Spleen (tissue), 11 donors: ENCODE data around the gene UBE2N. TPM values are rescaled to one million over a fixed set of nuclear protein-coding genes. Genes with fewer than 3 reads are reported as not detected.

Experiments
- DNase-seq: peaks from one replicate; pipeline ENCODE4 v3.0.0-alpha.2; 2020
- H3K27ac ChIP-seq, 8 donors: fragments of 200-600 bp; sonication (generic) in 7 of 8; 1 replicate in 4 of 8; 2 replicates in 4 of 8; pipeline versions ENCODE4 v1.5.0 to v1.8.0; 2016 to 2021; ENCODE audit warnings: inconsistent platforms in 4 of 8, mild to moderate bottlenecking in 4 of 8, moderate library complexity in 1 of 8
- H3K27me3 ChIP-seq, 7 donors: fragments of 200-600 bp; sonication (generic) in 6 of 7; replicated peaks in 1 of 7; 1 replicate in 4 of 7; 2 replicates in 3 of 7; pipeline versions ENCODE4 v1.5.0 to v1.8.0; 2016 to 2021; ENCODE audit warnings: inconsistent platforms in 3 of 7, mild to moderate bottlenecking in 1 of 7
- H3K36me3 ChIP-seq, 6 donors: fragments of 200-600 bp; sonication (generic) in 5 of 6; 1 replicate in 4 of 6; 2 replicates in 2 of 6; pipeline versions ENCODE4 v1.5.0 to v1.8.0; 2016 to 2021; ENCODE audit warnings: inconsistent platforms in 2 of 6
- H3K4me1 ChIP-seq, 6 donors: fragments of 200-600 bp; sonication (generic) in 5 of 6; 1 replicate in 3 of 6; 2 replicates in 3 of 6; pipeline versions ENCODE4 v1.5.0 to v1.8.0; 2016 to 2021; ENCODE audit warnings: inconsistent platforms in 3 of 6
- H3K4me3 ChIP-seq, 8 donors: fragments of 200-600 bp; sonication (generic) in 7 of 8; 1 replicate in 4 of 8; 2 replicates in 4 of 8; pipeline versions ENCODE4 v1.5.0 to v1.8.0; 2016 to 2021; ENCODE audit warnings: inconsistent platforms in 4 of 8, mild to moderate bottlenecking in 4 of 8, moderate library complexity in 2 of 8
- H3K9me3 ChIP-seq, 8 donors: fragments of 200-600 bp; sonication (generic) in 7 of 8; 1 replicate in 4 of 8; 2 replicates in 4 of 8; pipeline versions ENCODE4 v1.5.0 to v1.8.0; 2016 to 2021; ENCODE audit warnings: inconsistent platforms in 4 of 8
- POLR2A ChIP-seq, 3 donors: fragments of 450-650 bp; IDR thresholded peaks; one replicate each; pipeline ENCODE4 v1.5.1; 2017; ENCODE audit warnings: antibody characterized with exemption in 3 of 3, mild to moderate bottlenecking in 1 of 3
- POLR2AphosphoS5 ChIP-seq, 3 donors: sonication (generic); formaldehyde crosslinking; IDR thresholded peaks; one replicate each; pipeline ENCODE4 v1.5.1; 2017; ENCODE audit warnings: antibody characterized with exemption in 3 of 3
- WGBS, 5 donors: extraction: QIAGEN DNeasy Blood & Tissue Kit in 3 of 5; methylation state at CpG; one replicate each; pipeline versions ENCODE4 v1.1.5 to v1.1.7; 2013 to 2018; 5-methylcytosine and 5-hydroxymethylcytosine counted together
- intact Hi-C: fragments of 100-400 bp; cut with DNase I; formaldehyde crosslinking; loops from one replicate; pipeline ENCODE4 v1.15.0; 2023; ENCODE audit warnings: low total_unique reads
- polyA plus RNA-seq, 3 donors: library from polyadenylated mRNA; stranded (reverse); fragments of 200-250 nt; gene quantifications; one replicate each; pipeline ENCODE4 v1.2.1, GENCODE V29; 2013
- total RNA-seq, 7 donors: library from RNA; depleted of rRNA in 3 of 7; stranded (reverse); fragments of >200 nt in 3 of 7; fragmentation: NEBNext Ultra II Directional in 4 of 7; extraction: Animal tissue kit (Norgen Biotek cat#: 25700) in 4 of 7; gene quantifications; one replicate each; pipeline versions ENCODE4 v1.1.0 to v1.2.1, GENCODE V29; 2016 to 2021
- TF ChIP-seq, protein P1 (sequence below), 11 experiments: fragments of 200-600 bp in 7 of 11; fragments of 450-650 bp in 4 of 11; sonication (generic) in 4 of 11; IDR thresholded peaks in 8 of 11; conservative IDR thresholded peaks in 3 of 11; 1 replicate in 7 of 11; 2 replicates in 4 of 11; pipeline versions ENCODE4 v1.4.0 to v1.8.0; 2016 to 2021; ENCODE audit warnings: antibody characterized with exemption in 11 of 11, inconsistent platforms in 4 of 11, mild to moderate bottlenecking in 1 of 11
- donor health status: healthy with polysubstance abuse.
- donor health status: DM: no; HTN: no; CAD: no; lungs with moderate emphysema.
- donor health status: DM: no; HTN: no; CAD: no.
- donor health status: Bipolar disorder and iron deficiency.
- donor health status: healthy.
- donor health status: DM: no; HTN: no; CAD: no.
- donor health status: DM: yes; HTN: yes; CAD: no.

UBE2N gene
- total and polyA plus RNA-seq, 10 donors: 33.5 to 84.4 (median 63.0) TPM

DNA sequence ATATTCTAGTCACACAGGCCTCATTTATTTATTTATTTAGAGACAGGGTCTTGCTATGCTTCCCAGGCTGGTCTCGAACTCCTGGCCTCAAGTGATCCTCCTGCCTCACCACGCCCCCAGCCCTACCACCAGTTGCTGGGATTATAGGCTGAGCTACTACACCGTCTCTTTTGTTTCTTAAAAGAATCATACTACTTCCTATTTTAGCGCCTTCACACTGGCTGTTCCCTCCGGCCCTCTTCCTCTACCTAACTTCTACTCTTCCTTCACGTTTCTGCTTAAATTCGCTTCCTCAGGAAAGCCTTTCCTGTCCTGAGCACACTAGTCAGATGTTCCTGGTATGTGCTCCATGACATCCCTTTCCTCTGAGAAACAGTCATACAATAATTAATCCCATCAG lies 19.2 kb upstream of the UBE2N start:
- H3K27ac ChIP-seq: no peak overlapping the region
- WGBS, 5 donors: 38 to 66% (median 55%) methylated on average over 7 of the region's 7 CpGs
- no peak for DNase-seq

DNA sequence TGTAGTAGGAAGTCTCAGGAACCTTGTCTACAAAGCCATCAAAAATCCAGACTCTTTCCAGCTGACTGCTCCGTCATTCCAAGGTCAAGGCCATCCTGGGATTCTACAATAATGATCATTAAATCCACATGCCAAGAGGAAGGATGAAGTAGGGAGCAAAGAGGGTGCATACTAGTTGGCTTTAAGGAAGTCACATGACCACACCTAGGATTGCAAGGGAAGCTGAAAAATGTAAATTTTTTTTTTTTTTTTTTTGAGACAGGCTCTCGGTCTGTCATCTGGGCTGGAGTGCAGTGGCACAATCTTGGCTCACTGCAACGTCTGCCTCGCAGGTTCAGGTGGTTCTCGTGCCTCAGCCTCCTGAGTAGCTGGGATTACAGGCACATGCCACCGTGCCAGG lies 18.3 kb upstream of the UBE2N start:
- TF ChIP-seq, protein P1, sequence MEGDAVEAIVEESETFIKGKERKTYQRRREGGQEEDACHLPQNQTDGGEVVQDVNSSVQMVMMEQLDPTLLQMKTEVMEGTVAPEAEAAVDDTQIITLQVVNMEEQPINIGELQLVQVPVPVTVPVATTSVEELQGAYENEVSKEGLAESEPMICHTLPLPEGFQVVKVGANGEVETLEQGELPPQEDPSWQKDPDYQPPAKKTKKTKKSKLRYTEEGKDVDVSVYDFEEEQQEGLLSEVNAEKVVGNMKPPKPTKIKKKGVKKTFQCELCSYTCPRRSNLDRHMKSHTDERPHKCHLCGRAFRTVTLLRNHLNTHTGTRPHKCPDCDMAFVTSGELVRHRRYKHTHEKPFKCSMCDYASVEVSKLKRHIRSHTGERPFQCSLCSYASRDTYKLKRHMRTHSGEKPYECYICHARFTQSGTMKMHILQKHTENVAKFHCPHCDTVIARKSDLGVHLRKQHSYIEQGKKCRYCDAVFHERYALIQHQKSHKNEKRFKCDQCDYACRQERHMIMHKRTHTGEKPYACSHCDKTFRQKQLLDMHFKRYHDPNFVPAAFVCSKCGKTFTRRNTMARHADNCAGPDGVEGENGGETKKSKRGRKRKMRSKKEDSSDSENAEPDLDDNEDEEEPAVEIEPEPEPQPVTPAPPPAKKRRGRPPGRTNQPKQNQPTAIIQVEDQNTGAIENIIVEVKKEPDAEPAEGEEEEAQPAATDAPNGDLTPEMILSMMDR (IDR thresholded peaks at IDR 0.05 in 8 of 11, conservative IDR thresholded peaks at IDR 0.05 in 3 of 11): no peak
- no peak for TF ChIP-seq POLR2A (IDR thresholded peaks at IDR 0.05)
- Histone ChIP-seq H3K27me3 (no peaks in the 10 kb centered on the region), H3K9me3 (no peaks in the 10 kb centered on the region), H3K27ac (no peak overlapping the region), H3K36me3 (no peaks in the 10 kb centered on the region), H3K4me1 (peaks cover 0 to 17% (median 3%) of the 10 kb centered on the region in 6 donors), H3K4me3 (no peak overlapping the region)
- intact Hi-C loops: no loop called here
- no peak for DNase-seq
- WGBS, 5 donors: 49 to 80% (median 60%) methylated on average over 6 of the region's 6 CpGs

More for the DNA sequence above, 19.2 kb upstream of the UBE2N start:
- intact Hi-C loops: no loop called here
- no peak overlapping the region for H3K4me3 ChIP-seq
- H3K9me3 ChIP-seq: no peaks in the 10 kb centered on the region
- no peaks in the 10 kb centered on the region for H3K36me3 ChIP-seq
- H3K27me3 ChIP-seq: no peaks in the 10 kb centered on the region
- TF ChIP-seq, protein P1 (IDR thresholded peaks at IDR 0.05 in 8 of 11, conservative IDR thresholded peaks at IDR 0.05 in 3 of 11): no peak
- no peak for TF ChIP-seq POLR2AphosphoS5 (IDR thresholded peaks at IDR 0.05)
- no peak for TF ChIP-seq POLR2A (IDR thresholded peaks at IDR 0.05)
- peaks cover 0 to 17% (median 3%) of the 10 kb centered on the region in 6 donors for H3K4me1 ChIP-seq

DNA sequence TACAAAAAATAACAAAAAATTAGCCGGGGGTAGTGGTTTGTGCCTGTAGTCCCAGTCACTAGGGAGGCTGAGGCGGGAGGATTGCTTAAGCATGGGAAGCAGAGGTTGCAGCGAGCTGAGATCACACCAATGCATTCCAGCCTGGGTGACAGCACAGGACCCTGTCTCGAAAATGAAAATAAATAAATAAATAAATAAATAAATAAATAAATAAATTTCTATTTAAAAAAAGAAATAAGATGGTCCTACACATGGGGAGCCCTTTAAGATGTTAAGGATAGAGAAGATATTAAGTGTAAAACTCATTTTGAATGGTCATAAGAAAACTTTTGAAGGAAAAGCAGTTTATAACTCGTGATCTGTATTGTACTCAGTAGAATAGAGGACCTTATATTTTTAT lies 17.4 kb upstream of the UBE2N start:
- WGBS, 5 donors: 86 to 92% (median 89%) methylated on average over 5 of the region's 5 CpGs
- no peaks in the 10 kb centered on the region for H3K9me3 ChIP-seq
- TF ChIP-seq POLR2AphosphoS5 (IDR thresholded peaks at IDR 0.05) (no peak), POLR2A (IDR thresholded peaks at IDR 0.05) (no peak)
- TF ChIP-seq, protein P1 (IDR thresholded peaks at IDR 0.05 in 8 of 11, conservative IDR thresholded peaks at IDR 0.05 in 3 of 11): no peak
- DNase-seq: no peak
- no peak overlapping the region for H3K27ac ChIP-seq
- H3K36me3 ChIP-seq: no peaks in the 10 kb centered on the region
- H3K27me3 ChIP-seq: no peaks in the 10 kb centered on the region
- no peak overlapping the region for H3K4me3 ChIP-seq
- intact Hi-C loops: no loop called here
- H3K4me1 ChIP-seq: peaks cover 0 to 17% (median 3%) of the 10 kb centered on the region in 6 donors

DNA sequence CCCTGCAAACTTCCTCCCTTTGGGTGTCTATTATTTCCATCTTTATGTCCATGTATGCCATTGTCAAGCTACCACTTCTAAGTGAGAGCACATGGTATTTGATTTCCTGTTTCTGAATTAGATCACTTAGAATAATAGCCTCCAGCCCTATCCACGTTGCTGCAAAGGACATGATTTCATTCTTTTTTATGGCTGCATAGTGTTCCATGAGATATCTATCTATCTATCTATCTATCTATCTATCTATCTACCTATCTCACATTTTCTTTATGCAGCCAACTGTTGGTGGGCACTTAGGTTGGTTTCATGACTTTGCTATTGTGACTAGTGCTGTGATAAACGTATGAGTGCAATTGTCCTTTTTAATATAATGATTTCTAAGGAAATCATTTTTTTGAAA lies 14.3 kb upstream of the UBE2N start:
- TF ChIP-seq POLR2AphosphoS5 (IDR thresholded peaks at IDR 0.05) (no peak), POLR2A (IDR thresholded peaks at IDR 0.05) (no peak)
- TF ChIP-seq, protein P1 (IDR thresholded peaks at IDR 0.05 in 8 of 11, conservative IDR thresholded peaks at IDR 0.05 in 3 of 11): no peak
- 69 to 83% (median 77%) methylated on average over 2 of the region's 2 CpGs for WGBS, 5 donors
- H3K36me3 ChIP-seq: no peaks in the 10 kb centered on the region
- no peak for DNase-seq
- intact Hi-C loops: no loop called here
- no peak overlapping the region for H3K27ac ChIP-seq
- H3K9me3 ChIP-seq: no peaks in the 10 kb centered on the region
- H3K4me1 ChIP-seq: peaks cover 0 to 17% (median 3%) of the 10 kb centered on the region in 6 donors
- no peaks in the 10 kb centered on the region for H3K27me3 ChIP-seq
- H3K4me3 ChIP-seq: no peak overlapping the region
